HG03432 (cell line): ENCODE results near the gene LGR6.
"Not testable (repeated sequence)": the region's sequence is repeated elsewhere in the genome, so short reads cannot be mapped to it uniquely, and the experiment has no call there.

Experiments
- ATAC-seq: cut with Tn5 transposase; IDR thresholded peaks from one replicate; pipeline ENCODE4 v1.9.1; 2021; ENCODE audit warnings: mild to moderate bottlenecking, moderate library complexity; ENCODE audit not compliant: unreplicated experiment

LGR6 gene

DNA sequence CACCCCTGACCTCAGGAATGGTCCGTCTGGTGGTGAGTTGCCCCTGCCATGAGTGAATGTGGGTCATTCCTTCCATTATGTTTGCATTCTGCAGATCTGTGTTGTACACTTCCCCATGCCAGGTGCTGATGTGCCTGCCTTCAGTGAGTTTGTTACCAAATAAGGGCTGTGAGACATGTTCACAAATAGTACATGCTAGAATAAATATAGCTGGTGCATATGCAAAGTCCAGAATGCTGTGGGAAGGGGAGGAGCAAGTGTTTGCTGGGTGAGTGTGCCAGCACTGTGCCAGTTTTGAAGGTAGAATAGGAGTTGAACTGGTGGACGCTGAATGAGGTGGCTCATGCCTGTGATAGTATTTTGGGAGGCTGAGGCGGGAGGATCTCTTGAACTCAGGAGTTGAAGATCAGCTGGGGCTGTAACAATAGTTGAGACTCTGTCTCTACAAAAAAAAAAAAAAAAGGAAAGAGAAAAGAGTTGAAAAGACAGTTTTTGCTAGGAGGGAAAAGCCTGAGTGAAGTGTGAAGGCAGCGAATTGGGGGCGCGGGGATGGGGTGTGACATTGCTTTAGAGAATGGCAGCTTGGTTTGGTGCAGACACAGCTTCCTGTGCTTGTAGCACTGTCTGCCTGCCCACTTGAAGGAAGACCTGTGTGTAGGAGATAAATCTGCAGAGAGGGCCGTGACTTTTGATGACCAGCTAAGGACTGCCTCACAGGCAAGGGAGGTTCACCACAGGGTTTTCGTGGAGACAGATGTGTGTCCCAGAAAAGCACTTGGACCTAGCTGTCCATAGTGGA lies 61.1 kb downstream of the LGR6 start:
- ATAC-seq: no peak

GRCh38 chr1:202255343-202255742 lies 61.7 kb downstream of the LGR6 start:
- no peak for ATAC-seq

DNA sequence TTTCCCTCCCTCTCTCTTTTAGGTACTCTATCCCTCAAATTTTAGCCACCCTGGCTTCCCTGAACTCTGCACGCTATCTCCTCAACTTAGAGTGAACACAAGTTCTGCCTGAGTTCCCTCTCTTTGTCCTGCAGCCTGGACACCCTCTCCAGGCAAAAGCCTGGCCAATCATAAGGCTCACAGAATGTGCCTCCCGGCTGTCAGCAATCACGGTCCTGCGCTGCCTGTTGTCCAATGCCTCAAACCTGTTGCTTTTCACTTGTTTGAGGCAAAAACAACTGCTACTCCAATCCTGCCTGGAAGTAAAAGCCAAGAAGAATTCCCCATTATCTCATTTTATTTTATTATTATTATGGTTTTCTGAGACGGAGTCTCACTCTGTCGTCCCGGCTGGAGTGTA lies 66.1 kb downstream of the LGR6 start:
- no peak for ATAC-seq

GRCh38 chr1:202261209-202261958 lies 67.8 kb downstream of the LGR6 start:
- ATAC-seq: not testable (repeated sequence)

GRCh38 chr1:202263628-202264027 lies 70.0 kb downstream of the LGR6 start:
- no peak for ATAC-seq

GRCh38 chr1:202264300-202264699 lies 70.7 kb downstream of the LGR6 start:
- ATAC-seq: no peak

DNA sequence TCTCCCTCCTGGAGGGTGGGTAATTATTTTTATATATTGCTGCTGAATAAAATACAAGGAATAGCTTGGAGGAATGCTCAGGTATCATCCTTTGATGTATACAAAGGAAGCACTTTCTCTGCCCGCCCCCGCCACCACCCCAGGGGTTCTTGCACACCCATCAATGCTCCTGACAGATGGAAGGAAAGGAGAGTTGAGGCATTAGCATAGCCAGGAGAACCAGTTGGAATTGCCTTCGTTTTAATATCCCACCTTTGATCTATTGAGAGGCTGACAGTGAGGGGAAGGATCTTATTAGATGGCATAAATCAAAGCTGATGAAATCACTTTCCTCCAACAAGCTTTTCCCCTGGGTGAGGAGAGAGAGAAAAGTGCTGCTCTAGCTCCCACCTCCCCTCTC lies 71.1 kb downstream of the LGR6 start:
- no peak for ATAC-seq

DNA sequence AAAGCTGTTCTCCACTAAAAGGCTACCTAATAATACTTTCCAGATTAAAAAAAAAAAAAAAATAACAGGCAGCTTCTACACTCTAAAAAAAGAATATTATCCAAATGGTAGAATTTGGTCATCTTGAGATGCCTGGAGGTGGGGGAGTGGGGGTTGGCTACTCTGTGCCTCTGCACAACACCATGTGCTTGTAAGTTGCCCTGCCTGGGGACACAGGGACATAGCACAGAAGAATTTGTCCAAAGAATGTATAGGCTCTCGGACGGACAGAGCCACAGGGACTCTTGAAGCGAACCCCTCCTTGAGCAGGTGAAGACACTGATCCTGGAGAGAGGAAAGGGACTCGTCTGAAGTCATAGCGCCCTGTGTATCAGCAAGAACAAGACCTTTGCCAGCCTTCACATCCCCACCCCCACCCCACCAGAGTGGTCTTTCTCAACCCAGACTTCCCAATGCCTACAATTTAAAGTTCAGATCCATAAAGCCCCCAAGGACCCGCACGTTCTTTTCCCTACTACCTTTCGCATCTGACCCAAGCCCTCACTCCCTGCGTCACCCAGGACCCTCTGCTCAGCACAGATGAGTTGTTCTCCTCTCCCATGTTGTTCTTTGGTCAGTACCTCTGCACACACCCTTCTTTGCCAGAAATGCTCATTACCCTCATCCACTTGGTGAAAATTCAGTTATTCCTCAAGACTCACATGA lies 72.6 kb downstream of the LGR6 start:
- ATAC-seq: no peak

GRCh38 chr1:202268032-202268431 lies 74.4 kb downstream of the LGR6 start:
- no peak for ATAC-seq

DNA sequence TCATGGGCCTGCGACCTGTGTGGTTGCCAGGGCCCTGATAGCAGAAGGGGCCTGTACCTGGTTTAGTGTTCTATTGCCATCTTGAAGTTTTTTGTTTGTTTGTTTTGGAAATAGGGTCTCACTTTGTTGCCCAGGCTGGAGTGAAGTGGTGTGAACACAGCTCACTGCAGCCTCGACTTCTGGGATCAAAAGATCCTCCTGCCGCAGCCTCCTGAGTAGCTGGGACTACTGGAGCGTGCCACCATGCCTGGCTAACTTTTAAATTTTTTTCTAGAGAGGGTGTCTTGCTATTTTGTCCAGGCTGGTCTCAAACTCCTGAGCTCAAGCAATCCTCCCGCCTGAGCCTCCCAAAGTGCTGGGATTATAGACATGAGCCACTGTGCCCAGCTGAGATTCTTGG lies 75.2 kb downstream of the LGR6 start:
- no peak for ATAC-seq

DNA sequence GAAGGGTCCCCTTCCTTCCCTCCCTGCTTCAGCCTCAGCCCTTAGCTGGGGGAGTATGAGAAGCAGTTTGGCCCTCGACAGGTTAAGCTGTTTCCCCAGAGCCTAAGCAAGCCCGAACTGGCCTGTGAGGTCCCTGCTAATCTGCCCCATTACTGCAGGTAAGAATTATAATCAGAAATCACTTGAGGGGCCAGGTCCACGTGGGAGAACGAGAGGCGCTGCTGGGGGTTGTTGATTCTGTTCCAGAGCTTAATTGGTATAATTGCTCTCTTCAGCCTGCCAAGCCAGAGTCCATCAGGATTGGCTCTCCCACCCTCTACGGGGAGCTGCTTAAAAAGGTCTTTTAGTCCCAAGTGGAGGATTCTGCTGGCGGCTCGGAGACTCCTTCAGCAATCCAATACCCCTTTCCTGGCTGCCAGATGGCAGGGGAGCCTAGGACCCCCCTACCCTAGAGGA lies 77.3 kb downstream of the LGR6 start:
- no peak for ATAC-seq

- no peak for ATAC-seq
These were observed 78.7 kb downstream of the LGR6 start for GRCh38 chr1:202272103-202272845.

GRCh38 chr1:202274611-202275010 lies 81.0 kb downstream of the LGR6 start:
- ATAC-seq: no peak

DNA sequence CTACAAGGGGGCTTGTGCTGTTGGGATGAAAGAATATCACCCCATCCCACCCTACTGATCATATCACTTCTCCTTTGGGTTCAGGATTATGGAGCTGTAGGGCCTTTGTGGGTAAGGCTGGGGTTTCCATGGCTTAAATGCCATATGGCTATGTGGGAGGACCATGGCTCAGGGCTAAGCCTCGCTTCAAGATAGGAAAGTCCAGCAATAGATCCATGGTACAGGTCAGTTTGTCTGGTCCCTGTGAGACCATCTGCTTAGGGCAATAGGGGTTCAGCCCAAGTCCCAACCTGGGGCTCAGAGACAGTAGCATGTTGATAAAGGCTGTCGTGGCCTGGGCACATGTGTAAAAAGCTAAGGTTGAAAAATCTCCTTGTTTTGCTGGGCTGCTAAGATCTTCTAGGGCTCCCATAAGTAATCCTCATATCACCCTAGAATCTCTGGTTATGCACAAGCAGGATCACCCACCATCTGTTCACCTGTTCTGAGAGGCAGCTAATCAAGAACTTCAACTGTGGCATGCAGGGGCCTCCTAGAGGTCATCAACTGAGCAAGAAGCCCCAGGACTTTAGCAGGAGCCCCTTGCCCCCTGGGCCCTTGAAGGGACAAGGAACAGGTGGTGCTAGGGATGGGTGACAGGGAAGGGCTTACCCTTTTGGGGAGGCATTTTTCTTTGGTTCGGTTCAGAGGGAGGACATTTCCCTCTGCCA lies 81.6 kb downstream of the LGR6 start:
- ATAC-seq: no peak

- ATAC-seq: no peak
These were observed 82.6 kb downstream of the LGR6 start for GRCh38 chr1:202276081-202276715.

- no peak for ATAC-seq
These were observed 83.3 kb downstream of the LGR6 start for GRCh38 chr1:202276920-202277319.

DNA sequence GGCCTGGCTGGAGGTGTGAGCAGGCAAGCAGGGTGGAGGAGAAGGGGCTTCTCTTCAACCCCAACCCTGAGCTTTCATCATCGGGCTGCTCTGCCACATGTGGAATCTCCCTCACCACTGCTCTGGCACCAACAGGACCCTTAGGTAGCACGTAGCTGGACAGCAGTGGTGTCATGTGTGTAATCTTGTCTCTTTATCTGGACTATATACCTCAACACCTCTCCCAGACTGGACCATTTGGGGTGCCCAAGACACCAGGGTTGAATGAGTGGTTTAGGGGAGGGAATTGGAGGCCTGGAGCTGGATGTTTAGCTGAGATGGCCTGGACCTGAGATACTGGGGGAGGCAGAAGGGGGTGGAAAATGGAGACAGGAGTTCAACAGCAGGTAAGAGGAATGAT lies 85.2 kb downstream of the LGR6 start:
- no peak for ATAC-seq

DNA sequence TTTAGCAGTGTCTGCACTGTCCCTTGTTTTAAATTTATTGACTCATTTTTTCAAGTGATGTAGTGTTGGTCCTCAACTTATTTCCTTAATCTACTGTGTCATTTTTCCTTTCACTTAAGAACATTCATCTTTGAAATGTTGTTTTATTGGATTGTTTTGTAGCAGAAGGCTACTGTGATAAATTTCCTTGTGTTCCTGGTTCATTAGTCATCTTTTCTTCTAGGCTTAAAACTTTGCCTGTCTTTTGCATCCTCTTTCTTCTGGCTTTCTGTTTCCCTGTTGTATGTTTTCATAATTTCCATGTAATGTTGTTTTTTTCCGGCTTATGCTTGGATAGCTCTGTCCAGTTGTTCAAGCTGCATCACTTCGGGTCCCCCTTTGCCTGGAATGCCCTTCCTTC lies 86.2 kb downstream of the LGR6 start:
- no peak for ATAC-seq

- no peak for ATAC-seq
These were observed 87.0 kb downstream of the LGR6 start for GRCh38 chr1:202280595-202280994.
